NCI-H2196 treated with DMSO at 0.1 percent for 48 hours (cell line): ENCODE results near the gene KNDC1.
"Not testable (repeated sequence)": the region's sequence is repeated elsewhere in the genome, so short reads cannot be mapped to it uniquely, and the experiment has no call there.

Source experiments
- DNase-seq: peaks from one replicate; lab custom pipeline; 2025; ENCODE audit not compliant: unreplicated experiment; lab: John Stamatoyannopoulos, UW

The KNDC1 gene

GRCh38 chr10:133254421-133255120 is 94.6 kb downstream of the KNDC1 start:
- DNase-seq, result no peak

GRCh38 chr10:133255323-133255722 is 95.3 kb downstream of the KNDC1 start:
- no peak for DNase-seq

GRCh38 chr10:133257489-133258065 is 97.6 kb downstream of the KNDC1 start:
- DNase-seq, result no peak

GRCh38 chr10:133258066-133258817 is 98.2 kb downstream of the KNDC1 start:
- DNase-seq, result no peak

- no peak for DNase-seq
Observed at GRCh38 chr10:133258818-133259601, 99.0 kb downstream of the KNDC1 start.

- no peak for DNase-seq
Observed at GRCh38 chr10:133259602-133259989, 99.6 kb downstream of the KNDC1 start.

GRCh38 chr10:133260895-133261725 is 101.1 kb downstream of the KNDC1 start:
- DNase-seq, result no peak

GRCh38 chr10:133261726-133262325 is 101.8 kb downstream of the KNDC1 start:
- peak; percentile 40 for DNase-seq

- DNase-seq, result no peak
Observed at GRCh38 chr10:133262696-133263095, 102.7 kb downstream of the KNDC1 start.

- no peak for DNase-seq
Observed at GRCh38 chr10:133263674-133264073, 103.7 kb downstream of the KNDC1 start.

GRCh38 chr10:133264461-133264860 is 104.4 kb downstream of the KNDC1 start:
- no peak for DNase-seq

- DNase-seq, result not testable (repeated sequence)
Observed at GRCh38 chr10:133265052-133265451, 105.0 kb downstream of the KNDC1 start.

- no peak for DNase-seq
Observed at GRCh38 chr10:133266056-133266795, 106.2 kb downstream of the KNDC1 start.

- DNase-seq, result no peak
Observed at GRCh38 chr10:133267293-133267692, 107.3 kb downstream of the KNDC1 start.

- DNase-seq, result no peak
Observed at GRCh38 chr10:133267829-133268228, 107.8 kb downstream of the KNDC1 start.

- DNase-seq, result no peak
Observed at GRCh38 chr10:133268532-133268931, 108.5 kb downstream of the KNDC1 start.

GRCh38 chr10:133269367-133269766 is 109.3 kb downstream of the KNDC1 start:
- DNase-seq, result no peak

GRCh38 chr10:133270204-133270603 is 110.2 kb downstream of the KNDC1 start:
- DNase-seq, result no peak

GRCh38 chr10:133270773-133271297 is 110.8 kb downstream of the KNDC1 start:
- DNase-seq, result no peak
